Eye (tissue), 1 donor: ENCODE data around the gene NTM.
"Not testable (repeated sequence)": the region's sequence is repeated elsewhere in the genome, so short reads cannot be mapped to it uniquely, and the experiment has no call there.

Experiments used
- DNase-seq: peaks from one replicate; pipeline ENCODE4 v3.0.0-alpha.2; 2015

Gene NTM

GRCh38 chr11:131370090-131370751 is at the start of gene NTM:
NTM (plus strand) TSS chr11:131370615.
- DNase-seq: peak; percentile 89

- no peak for DNase-seq
Measured at GRCh38 chr11:131324921-131325570, 45.4 kb upstream of the NTM start.

- DNase-seq: no peak
Measured at GRCh38 chr11:131326829-131327228, 43.6 kb upstream of the NTM start.

GRCh38 chr11:131327421-131327820 is 43.0 kb upstream of the NTM start:
- no peak for DNase-seq

- no peak for DNase-seq
Measured at GRCh38 chr11:131328843-131329242, 41.6 kb upstream of the NTM start.

GRCh38 chr11:131331010-131331409 is 39.4 kb upstream of the NTM start:
- DNase-seq: no peak

- no peak for DNase-seq
Measured at GRCh38 chr11:131331546-131331945, 38.9 kb upstream of the NTM start.

GRCh38 chr11:131334601-131335000 is 35.8 kb upstream of the NTM start:
- DNase-seq: no peak

GRCh38 chr11:131341900-131342299 is 28.5 kb upstream of the NTM start:
- not testable (repeated sequence) for DNase-seq

- DNase-seq: not testable (repeated sequence)
Measured at GRCh38 chr11:131342442-131342841, 28.0 kb upstream of the NTM start.

GRCh38 chr11:131345406-131345805 is 25.0 kb upstream of the NTM start:
- DNase-seq: peak; percentile 89

- no peak for DNase-seq
Measured at GRCh38 chr11:131349368-131350086, 20.9 kb upstream of the NTM start.

- no peak for DNase-seq
Measured at GRCh38 chr11:131350872-131351271, 19.5 kb upstream of the NTM start.

GRCh38 chr11:131351848-131352247 is 18.6 kb upstream of the NTM start:
- no peak for DNase-seq

GRCh38 chr11:131353766-131354165 is 16.6 kb upstream of the NTM start:
- no peak for DNase-seq

GRCh38 chr11:131354251-131354701 is 16.1 kb upstream of the NTM start:
- DNase-seq: no peak

- DNase-seq: no peak
Measured at GRCh38 chr11:131356206-131356605, 14.2 kb upstream of the NTM start.

- DNase-seq: peak; percentile 59
Measured at GRCh38 chr11:131365329-131365930, 5.0 kb upstream of the NTM start.

- peak; percentile 68 for DNase-seq
Measured at GRCh38 chr11:131370901-131371790, 731 bp downstream of the NTM start.

GRCh38 chr11:131371791-131372104 is 1.3 kb downstream of the NTM start:
- DNase-seq: no peak

GRCh38 chr11:131372234-131372962 is 2.0 kb downstream of the NTM start:
- no peak for DNase-seq
